ENCODE results near the gene PSMD13.
A peak's percentile ranks its signal among the peaks of the same experiment; 100 is the strongest.
"Not testable (repeated sequence)": the region's sequence is repeated elsewhere in the genome, so short reads cannot be mapped to it uniquely, and the experiment has no call there.

The PSMD13 gene

DNA sequence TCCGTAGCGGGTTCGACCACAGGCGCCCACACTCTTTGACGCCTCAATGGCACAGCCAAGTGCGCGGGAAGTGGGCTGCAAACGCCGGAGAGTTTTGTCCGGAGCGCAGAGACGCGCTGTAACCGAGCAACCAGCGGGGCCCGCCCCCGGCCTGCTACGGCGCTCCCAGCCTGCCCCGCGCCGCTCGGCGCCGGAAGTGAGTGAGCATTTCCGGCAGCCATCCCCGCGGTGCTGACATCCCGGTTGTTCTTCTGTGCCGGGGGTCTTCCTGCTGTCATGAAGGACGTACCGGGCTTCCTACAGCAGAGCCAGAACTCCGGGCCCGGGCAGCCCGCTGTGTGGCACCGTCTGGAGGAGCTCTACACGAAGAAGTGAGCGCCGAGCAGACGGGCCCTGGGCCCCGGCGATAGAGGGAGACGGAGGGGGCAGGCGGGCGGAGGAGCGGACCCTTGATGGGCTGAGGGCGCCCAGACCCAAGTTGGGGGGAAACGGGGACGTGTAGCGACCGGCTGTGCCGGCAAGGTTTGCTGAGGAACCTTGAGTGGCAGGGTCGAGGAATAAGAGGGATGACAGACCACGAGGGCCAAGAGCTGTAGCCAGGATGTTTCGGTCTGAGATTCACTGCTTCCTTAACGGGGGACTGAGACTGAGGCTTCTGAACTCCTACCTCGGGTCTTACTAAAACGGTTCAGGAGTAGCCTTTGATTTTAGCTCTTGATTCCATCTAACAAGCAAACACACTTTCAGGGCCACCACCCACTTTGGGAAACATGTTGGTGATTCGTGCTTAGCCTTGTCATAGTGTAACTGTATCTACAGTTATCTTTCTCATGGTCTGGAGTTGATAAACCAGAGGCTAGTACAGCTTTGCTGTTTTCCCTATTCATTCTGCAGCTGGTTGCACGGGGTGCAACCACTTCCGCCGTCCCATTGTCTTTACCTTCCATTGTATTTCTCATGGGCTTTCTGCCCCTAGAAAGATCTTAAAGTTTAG lies at the start of gene PSMD13:
PSMD13 (plus strand) TSS at position 203 of the 994 bp plus-strand sequence; CDS start at position 277, 74 bp downstream.
- peak; percentile 89 for DNase-seq

DNA sequence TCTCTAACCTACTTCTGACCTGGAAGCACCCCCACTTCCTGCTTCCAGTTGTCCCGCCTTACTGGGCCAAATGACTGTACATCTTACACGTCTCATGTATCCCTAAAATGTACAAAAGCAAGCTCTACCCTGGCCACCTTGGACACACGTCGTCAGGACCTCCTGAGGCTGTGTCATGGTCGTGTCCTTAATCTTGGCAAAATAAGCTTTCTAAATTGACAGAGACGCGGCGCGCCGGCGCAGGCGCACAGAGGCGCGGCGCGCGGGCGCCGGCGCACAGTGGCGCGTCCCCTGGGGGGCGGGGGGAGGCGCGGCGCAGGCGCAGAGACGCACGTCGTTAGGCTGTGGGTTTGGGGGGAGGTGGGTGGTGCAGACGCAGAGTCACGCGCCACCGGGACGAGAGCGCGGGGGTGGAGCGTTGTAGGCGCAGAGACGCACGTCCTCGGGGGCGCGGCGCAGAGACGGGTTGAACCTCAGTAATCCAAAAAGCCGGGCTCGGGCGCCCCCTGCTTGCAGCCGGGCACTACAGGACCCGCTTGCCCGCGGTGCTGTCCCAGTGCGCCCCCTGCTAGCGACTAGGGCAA lies 47.5 kb upstream of the PSMD13 start:
- DNase-seq = not testable (repeated sequence)

DNA sequence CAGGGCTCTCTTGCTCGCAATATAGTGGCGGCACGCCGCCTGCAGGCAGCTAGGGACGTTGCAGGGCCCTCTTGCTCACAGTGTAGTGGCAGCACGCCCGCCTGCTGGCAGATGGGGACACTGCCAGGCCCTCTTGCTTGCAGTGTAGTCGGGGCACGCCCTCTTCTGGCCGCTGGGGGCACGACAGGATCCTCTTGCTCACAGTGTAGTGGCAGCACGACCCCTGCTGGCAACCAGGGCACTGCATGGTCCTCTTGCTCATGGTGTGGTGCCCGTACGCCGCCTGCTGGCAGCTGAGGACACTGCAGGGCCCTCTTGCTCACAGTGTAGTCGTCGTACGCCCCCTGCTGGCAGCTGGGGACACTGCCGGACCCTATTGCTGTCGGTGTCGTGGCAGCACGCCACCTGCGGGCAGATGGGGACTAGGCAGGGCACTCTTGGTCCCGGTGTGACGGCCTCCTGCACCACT lies 46.9 kb upstream of the PSMD13 start:
- peak; percentile 38 for DNase-seq

DNA sequence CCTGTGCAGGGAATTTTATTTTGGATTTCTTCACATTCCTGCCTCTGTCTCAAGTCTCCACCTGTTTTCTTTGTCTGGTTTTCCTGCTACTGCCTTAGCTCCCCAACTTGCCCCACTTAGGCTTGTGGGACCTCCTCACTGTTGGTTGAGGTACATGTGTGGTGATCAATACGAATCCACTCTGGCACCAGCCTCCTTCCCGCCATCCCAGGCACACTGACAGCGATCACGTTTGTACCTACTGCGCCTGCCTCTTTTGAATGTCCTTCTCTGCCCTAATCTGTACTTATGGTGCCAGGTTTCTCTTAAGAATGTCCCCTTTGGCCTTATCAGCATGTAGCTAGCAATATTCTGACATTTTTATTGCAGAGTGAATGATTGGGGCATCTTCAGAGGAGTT lies 46.2 kb upstream of the PSMD13 start:
- DNase-seq = not testable (repeated sequence)

DNA sequence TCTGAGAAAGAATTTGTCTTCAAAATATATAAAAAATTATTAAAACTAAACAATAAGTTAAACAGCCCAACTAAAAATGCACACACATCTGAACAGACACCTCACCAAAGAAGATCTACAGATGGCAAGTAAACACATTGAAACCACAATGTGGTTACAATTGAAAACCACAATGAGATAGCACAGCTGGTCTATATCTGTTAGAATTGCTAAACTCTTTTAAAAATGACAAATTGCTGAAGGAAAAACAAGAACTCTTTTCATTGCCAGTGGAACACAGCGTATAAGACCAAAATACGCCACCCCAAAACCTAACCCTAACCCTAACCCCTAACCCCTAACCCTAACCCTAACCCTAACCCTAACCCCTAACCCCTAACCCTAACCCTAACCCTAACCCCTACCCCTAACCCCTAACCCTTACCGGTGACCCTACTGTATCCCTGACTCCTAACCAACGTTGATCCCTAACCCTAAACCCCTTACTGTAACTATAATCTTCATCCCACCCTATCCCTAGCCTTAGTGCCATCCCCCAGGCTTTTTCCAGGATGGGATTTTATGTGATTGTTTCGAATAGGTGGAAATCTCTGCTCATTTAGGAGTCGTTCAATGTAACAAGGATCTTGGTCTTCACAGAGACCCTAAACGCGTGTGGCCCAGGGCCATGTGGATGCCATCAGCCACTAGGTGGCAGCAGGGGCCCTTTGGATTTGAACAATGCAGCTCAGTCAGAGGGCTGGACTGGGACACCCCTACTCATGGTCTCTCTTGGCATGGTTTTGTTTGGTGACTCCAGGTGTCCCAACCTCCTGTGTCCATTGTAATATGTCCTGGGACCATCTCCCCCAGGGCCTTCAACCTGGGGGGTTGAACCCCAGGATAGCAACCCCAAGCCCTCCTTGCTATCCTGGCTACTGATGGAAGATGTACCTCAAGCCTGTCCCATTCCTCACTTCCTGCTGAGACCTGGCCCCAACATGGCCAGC lies 45.0 kb upstream of the PSMD13 start:
- DNase-seq = peak; percentile 53

DNA sequence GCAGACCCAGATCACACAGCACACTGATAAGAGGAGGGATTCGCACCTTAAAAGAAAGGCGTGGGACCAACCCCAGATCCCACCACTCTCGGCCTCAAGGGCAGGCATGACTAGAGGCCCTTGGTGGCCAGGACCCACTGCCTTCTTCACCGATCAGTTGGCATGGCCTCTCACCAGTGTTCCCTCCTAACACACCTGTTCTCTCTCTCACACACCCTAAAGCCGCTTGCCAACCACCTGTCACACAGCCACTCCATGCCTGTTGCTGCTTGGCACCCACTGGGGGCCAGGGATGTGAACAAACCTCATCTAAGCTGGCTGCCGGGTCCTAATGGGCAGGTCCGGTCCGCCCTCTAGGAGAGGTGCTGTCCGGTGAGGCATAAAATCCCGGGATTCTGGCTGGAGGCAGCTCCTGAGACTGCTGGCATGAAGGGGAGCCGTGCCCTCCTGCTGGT lies 44.1 kb upstream of the PSMD13 start, which contains the start of gene SCGB1C1:
SCGB1C1 (plus strand) TSS at position 405 of the 455 bp plus-strand sequence; CDS start at position 427, 22 bp downstream.
- not testable (repeated sequence) for DNase-seq

DNA sequence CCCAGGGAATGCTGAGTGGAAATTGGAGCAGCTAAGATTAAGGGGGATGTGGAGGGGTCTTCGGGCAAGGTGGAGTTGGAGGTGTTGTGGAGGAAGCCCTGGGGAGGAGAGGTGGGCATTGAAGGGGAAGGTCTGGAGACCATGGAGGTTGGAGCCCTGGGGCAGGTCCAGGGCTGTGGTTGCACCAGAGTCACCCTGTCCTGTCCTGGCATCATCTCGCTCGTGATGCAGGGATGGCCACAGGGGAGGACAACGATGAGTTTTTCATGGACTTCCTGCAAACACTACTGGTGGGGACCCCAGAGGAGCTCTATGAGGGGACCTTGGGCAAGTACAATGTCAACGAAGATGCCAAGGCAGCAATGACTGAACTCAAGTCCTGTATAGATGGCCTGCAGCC lies 43.3 kb upstream of the PSMD13 start:
- not testable (repeated sequence) for DNase-seq

DNA sequence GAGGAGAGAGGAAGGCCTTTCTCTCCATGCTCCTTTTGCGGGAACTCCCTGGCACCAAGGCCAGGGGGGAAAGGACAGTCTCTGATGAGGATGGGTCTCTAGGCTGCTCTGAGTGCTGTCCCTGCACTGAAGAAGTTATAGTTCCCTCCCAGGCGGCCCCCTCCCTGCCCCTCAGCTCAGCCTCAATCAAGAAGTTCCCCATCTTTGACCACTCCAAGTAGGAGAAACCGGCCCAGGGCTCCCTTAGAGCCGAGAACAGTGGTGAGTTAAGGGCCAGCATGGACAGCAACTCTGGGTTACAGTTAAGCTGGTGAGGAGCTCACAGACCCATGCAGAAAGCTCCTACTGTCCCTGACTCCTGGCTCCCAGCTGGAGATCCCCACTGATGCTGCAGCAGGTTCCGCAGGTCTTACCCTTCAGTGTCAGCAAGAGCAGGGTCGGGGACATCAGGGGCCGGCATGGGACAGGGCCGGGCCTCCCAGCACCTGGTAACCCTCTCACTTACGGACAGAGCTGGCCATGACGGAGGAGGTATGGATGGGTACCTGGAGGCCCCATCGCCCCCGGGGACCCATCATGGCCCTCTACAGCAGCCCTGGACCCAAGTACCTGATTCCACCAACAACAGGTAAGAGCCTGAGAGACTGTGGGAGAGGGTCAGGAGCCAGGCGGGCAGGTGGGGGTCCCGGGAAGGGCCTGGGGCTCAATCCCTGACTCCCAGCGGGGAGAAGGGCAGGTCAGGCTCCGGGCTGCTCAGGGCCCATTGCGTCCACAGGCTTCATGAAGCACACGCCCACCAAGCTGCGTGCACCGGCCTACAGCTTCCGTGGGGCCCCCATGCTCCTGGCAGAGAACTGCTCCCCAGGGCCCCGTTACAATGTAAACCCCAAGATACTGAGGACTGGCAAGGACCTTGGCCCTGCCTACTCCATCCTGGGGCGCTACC lies 39.7 kb upstream of the PSMD13 start:
- DNase-seq = no peak

DNA sequence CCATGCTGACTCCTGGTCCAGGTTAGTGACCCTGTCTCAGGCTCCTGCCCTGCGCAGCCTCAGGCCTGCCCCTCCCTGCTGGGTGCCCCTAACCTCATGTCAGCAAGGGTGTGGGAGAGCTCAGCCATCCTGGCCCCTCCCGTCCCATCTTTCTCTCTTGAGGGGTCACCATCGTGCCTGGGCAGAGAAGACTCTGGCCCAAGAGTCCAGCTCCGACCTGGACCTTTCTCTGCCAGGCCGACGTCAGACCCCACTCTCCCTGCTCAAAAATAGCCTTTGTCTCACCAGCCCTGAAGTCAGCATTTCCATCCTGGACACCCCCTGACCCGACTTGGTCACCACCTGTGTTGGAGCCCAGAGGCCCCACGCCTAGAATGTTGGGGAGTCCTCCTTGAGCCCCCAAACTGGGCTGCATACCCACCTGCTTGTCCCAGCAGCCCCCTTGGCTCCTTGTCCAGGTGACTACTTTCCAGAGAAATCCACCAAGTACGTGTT lies 39.0 kb upstream of the PSMD13 start:
- no peak for DNase-seq

DNA sequence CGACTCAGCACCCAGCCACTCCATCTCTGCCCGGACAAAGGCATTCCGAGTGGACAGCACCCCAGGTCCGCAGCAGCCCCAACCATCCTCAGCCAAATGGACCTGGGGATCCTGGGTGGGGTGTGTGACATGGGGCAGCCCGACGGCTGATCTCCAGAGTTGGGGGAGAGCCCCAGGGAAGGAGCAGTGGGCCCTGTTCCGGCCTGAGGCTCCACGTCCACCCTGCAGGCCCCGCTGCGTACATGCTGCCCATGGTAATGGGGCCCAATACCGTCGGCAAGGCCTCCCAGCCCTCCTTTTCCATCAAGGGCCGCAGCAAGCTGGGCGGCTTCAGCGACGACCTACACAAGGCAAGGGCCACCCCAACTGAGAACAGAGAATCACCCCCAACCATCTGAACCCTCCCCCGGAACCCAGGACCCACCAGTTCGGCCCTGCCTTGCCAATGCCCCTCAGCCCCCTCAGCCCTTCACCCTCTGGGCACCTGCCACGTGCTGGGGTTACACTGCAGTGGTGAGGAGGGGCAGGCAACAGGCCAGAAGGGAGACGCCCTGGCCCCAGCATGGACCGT lies 38.5 kb upstream of the PSMD13 start:
- no peak for DNase-seq

DNA sequence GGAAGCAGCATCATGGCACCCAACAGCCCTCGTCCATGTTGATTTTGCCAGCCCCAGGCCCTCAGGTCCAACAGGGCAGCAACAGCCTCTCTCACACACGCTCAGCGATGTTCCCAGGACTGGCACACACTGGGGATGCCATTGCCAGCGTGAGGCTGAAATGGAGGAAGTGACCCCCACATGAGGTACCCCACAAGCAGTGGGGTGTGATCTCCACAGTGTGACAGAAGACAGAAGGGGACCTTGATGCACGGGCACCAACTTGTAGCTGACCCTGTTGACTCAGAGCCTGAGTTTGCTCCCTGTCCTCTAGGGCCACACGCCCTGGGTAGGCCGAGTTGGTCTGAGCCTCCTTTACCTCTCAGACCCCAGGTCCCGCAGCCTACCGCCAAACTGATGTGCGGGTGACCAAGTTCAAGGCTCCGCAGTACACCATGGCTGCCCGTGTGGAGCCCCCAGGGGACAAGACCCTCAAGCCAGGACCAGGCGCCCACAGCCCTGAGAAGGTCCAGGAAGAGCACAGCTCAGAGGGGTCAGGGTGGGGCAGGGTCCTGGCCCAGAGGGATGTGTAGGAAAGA lies 37.7 kb upstream of the PSMD13 start:
- DNase-seq = no peak

DNA sequence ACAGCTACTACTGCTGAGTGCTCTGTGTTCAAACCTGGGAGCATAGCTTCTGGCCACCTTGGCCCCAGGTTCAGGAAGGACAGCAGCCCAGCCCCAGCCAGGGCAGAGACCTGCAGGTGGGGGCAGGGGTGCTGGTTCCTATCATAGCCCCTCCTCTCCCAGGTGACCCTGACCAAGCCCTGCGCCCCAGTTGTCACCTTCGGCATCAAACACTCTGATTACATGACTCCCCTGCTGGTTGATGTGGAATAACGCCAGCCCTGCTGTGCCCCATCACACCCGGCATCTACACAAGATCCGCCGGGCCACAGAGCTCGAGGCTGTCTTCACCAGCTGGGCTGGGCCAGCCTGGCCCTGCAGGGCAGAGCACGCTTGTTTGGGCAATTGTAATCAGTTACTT lies 37.0 kb upstream of the PSMD13 start:
- no peak for DNase-seq

DNA sequence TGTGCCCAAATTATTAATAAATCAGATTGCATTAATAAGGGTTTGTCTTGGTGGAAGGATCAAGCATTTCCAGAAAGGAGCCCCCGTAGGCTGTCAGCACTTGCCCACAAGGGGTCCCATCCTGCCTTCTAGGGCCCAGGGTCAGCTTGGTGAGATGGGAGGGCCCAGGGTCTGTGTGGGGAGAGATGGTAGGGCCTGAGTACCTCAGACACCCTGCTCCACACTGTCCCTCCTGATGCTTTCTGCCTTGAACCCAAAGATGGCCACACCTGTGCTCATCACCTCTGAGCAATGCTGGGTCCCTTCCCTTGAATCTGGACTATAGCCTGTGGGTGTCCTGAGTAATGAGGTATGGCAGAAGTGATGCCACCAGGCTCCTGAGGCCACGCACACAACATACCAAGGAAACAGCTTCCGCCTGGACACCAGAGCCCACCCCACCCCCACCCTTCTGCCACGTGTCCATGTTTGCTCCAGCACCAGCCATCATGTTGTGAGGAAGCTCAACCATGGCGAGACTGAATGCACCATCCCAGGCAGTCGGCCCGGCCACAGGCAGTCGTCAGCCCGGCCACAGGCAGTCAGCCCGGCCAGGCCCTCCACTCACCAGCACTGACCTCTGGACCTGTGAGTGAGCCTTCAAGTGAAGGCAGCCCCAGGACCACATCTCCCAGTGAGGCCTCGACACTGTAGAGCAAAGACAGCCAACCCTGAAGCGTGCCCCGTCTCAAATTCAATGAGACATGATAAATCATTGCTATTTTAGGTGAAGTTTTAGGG lies 36.4 kb upstream of the PSMD13 start:
- DNase-seq = no peak

DNA sequence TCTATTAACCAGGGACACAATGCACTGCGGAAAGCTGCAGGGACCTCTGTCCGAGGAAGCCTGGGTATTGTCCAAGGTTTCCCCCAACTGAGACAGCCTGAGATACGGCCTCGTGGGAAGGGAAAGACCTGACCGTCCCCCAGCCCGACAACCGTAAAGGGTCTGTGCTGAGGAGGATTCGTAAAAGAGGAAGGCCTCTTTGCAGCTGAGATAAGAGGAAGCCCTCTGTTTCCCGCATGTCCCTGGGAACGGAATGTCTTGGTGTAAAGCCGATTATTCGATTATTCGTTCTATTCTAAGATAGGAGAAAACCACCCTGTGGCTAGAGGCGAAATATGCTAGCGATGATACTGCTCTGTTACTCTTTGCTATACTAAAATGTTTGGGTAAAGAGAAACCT lies 34.8 kb upstream of the PSMD13 start:
- no peak for DNase-seq

DNA sequence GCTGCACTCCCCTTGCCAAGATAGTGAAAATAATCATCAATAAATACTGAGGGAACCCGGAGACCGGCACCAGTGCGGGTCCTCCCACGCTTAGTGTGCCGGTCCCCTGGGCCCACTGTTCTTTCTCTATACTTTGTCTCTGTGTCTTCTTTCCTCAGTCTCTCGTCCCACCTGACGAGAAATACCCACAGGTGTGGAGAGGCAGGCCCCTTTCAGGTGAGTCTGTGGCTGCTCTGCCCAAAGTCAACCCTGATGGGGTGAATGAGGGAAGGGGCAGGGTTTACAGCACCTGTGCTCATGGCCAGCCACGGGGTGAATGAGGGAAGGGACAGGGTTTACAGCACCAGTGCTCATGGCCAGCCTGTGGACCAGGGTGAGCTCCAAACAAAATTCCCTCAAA lies 34.3 kb upstream of the PSMD13 start:
- DNase-seq = no peak

DNA sequence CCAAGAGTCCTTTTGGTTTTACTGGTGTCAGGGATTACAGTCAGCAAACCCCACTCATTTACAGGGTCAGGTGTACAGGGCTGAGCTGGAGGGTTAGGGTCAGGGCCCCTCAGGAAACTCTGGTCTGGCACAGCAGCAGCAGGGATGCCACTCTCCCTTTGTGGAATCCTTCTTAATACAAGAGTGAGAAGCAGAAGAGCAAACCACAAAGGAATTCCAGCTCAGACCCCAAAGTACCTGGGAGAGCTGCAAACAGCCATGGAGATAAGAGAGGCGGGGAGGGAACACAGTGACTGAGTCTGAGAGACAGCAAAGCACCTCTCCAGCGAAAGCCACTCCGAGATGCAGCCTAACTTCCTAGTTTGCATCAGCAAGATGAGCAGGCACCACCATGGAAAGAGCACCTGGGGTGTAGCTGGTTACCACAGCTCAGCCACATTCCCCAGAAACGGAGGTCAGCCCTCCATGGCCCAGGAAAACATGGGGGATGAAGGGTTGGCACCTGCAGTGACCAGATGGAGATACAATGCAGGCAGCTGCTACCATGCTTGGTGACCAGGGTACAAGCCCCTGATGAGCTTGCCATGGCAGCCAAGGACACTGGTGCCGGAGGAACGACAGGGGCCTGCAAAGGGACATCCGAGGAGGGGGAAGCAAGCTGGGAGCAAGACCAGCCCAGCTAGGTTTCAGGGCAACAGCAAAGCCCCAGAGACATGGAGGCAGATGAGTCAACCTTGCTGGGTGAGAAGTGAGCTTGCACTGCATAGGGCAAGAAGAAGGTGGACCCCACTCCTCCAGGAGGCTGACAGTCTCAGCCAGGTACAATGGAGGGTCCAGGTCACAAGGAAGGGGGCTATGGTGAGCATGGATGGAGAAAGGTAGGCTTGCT lies 33.5 kb upstream of the PSMD13 start:
- DNase-seq = no peak

DNA sequence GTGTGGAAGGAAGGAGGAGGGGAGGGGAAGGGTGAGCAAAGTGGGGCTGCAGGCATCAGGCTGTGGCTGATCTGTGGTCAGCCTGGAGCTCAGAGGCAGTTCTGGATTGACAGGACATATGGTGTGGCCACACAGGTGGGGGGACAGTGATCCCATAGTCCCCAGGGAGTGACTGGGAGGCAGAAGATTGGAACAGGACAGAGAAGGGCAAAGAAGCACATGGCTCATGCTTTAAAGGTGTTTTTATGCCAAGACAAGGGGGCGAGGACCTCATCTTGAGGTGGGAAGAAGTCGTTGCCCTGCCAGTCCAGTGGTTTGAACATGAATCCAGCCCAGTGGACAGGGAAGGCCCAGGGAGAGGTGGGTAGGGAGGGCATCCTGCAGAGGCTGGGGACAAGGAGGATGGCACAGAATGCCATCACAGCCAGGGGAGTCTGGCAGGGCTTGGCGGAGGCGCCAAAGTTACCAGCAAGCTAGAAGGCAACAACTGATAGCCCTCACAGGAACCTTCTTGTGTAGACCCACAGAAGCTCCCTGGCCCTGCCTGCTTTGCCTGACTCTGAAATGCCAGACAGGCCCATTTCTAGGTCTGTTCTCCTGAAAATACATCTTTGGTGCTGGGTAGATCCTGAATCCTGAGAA lies 32.7 kb upstream of the PSMD13 start:
- DNase-seq = no peak

DNA sequence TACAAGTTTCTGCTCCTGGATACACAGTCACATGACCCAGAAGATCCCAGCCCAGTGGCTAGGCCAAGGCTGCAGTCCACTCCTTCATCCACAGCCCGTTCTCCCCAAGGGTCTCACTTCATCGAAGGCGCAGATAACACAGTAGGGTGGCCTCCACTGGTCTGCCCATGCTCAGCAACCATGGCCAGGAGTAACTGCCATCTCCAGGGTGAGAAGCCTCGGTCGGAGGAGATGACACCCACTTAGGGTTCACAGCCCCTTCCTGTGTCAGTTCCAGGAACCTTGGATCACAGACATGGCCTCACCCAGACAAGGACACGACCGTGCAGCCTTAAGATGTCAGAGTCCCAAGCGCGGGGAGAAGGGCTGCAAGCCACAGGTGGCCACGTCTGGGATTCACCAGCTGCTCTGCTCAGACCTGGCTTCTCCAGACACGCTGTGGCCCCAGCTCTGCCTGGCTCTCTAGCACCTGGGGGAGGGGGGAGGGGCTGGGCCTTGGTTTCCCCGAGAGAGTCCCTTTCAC lies 32.1 kb upstream of the PSMD13 start:
- no peak for DNase-seq

All from stimulated activated CD4-positive, alpha-beta T cell treated with anti-CD3 and anti-CD28 coated beads, Interleukin-4, amount 100 ng/mL, for 1 hour (primary cell).